GM12878 (cell line): ENCODE results near the gene ARHGEF1. TPM values are rescaled to one million over a fixed set of nuclear protein-coding genes. Genes with fewer than 3 reads are reported as not detected.
A peak's percentile ranks its signal among the peaks of the same experiment; 100 is the strongest.

ENCODE experiments used
- BHLHE40 ChIP-seq, 2 experiments: fragments of 450-650 bp in 1 of 2; IDR thresholded peaks; 2 replicates each; pipeline ENCODE4 v1.6.1; 2011 to 2017; ENCODE audit warnings: low read depth in 2 of 2, borderline replicate concordance in 1 of 2, improper control_type of control experiment in 1 of 2, low read length in 1 of 2, mild to moderate bottlenecking in 1 of 2
- CEBPB ChIP-seq, 2 experiments: fragments of 150-350 bp in 1 of 2; IDR thresholded peaks; 2 replicates each; pipeline ENCODE4 v1.6.1; 2012 to 2014; ENCODE audit warnings: low read depth in 2 of 2, low read length in 2 of 2, borderline replicate concordance in 1 of 2, inconsistent platforms in 1 of 2
- ESRRA ChIP-seq: IDR thresholded peaks from 2 replicates; pipeline ENCODE4 v1.6.1; 2012; ENCODE audit warnings: mild to moderate bottlenecking, low read length, improper control_type of control experiment
- GATAD2B ChIP-seq: fragments of 450-650 bp; conservative IDR thresholded peaks from 2 replicates; pipeline ENCODE4 v1.6.1; 2017; ENCODE audit warnings: low read depth, mild to moderate bottlenecking, moderate library complexity
- IRF3 ChIP-seq: fragments of 450-650 bp; IDR thresholded peaks from 2 replicates; pipeline ENCODE4 v1.6.1; 2014; ENCODE audit warnings: mild to moderate bottlenecking
- JUNB ChIP-seq: IDR thresholded peaks from 2 replicates; pipeline ENCODE4 v1.6.1; 2016; ENCODE audit warnings: antibody characterized with exemption, mild to moderate bottlenecking
- KDM1A ChIP-seq: fragments of 200-600 bp; sonication (generic); IDR thresholded peaks from 2 replicates; pipeline ENCODE4 v1.6.1; 2016; ENCODE audit warnings: borderline replicate concordance
- MEF2A ChIP-seq: IDR thresholded peaks from 2 replicates; pipeline ENCODE4 v1.6.1; 2011; ENCODE audit warnings: low read depth, mild to moderate bottlenecking, low read length, moderate library complexity; ENCODE audit not compliant: insufficient read depth
- MTA3 ChIP-seq: IDR thresholded peaks from 2 replicates; pipeline ENCODE4 v1.6.1; 2012; ENCODE audit warnings: low read length, inconsistent platforms, borderline replicate concordance
- NFIC ChIP-seq: IDR thresholded peaks from 2 replicates; pipeline ENCODE4 v1.6.1; 2012; ENCODE audit warnings: low read depth, mild to moderate bottlenecking, inconsistent platforms, low read length, moderate library complexity
- NR2C2 ChIP-seq: IDR thresholded peaks from 2 replicates; pipeline ENCODE4 v1.6.1; 2011; ENCODE audit warnings: borderline replicate concordance, low read depth; ENCODE audit not compliant: control insufficient read depth, insufficient read length
- NRF1 ChIP-seq: conservative IDR thresholded peaks from 2 replicates; pipeline ENCODE4 v1.6.1; 2011; ENCODE audit warnings: mild to moderate bottlenecking, low read depth, low read length, improper control_type of control experiment
- SIN3A ChIP-seq: IDR thresholded peaks from 2 replicates; pipeline ENCODE4 v1.6.1; 2012; ENCODE audit warnings: low read depth, low read length, improper control_type of control experiment
- SPI1 ChIP-seq: IDR thresholded peaks from 2 replicates; pipeline ENCODE4 v1.6.1; 2011; ENCODE audit warnings: low read depth, mild to moderate bottlenecking, low read length, moderate library complexity, borderline replicate concordance; ENCODE audit not compliant: insufficient read depth
- STAT3 ChIP-seq: IDR thresholded peaks from 2 replicates; pipeline ENCODE4 v1.6.1; 2011; ENCODE audit warnings: low read depth, low read length, improper control_type of control experiment
- SUZ12 ChIP-seq: fragments of 200-600 bp; sonication (generic); IDR thresholded peaks from one replicate; pipeline ENCODE4 v1.6.1; 2018; ENCODE audit warnings: antibody characterized with exemption, mild to moderate bottlenecking; ENCODE audit not compliant: unreplicated experiment
- TARDBP ChIP-seq: IDR thresholded peaks from 2 replicates; pipeline ENCODE4 v1.6.1; 2016; ENCODE audit warnings: borderline replicate concordance
- TCF7 ChIP-seq: IDR thresholded peaks from 2 replicates; pipeline ENCODE4 v1.6.1; 2014; ENCODE audit warnings: antibody characterized with exemption, borderline replicate concordance
- ZNF384 ChIP-seq: IDR thresholded peaks from 2 replicates; pipeline ENCODE4 v1.6.1; 2012; ENCODE audit warnings: low read depth, mild to moderate bottlenecking, low read length, improper control_type of control experiment, borderline replicate concordance
- polyA plus RNA-seq, 11 experiments: library from polyadenylated mRNA; depleted of rRNA in 4 of 11; unstranded in 6 of 11; stranded (reverse) in 5 of 11; fragments of >200 nt; fragmentation: Nextera tagmentation in 4 of 11; fragmentation: Illumina TruSeq in 1 of 11; extraction: Ambion mirVana in 4 of 11; extraction: Trizol in 1 of 11; gene quantifications; 1 replicate in 1 of 11; 2 replicates in 10 of 11; pipeline versions ENCODE4 v1.2.1 to v1.2.3, GENCODE V29; 2011 to 2016; ENCODE audit warnings: inconsistent platforms in 2 of 11, missing spikeins in 2 of 11, low read depth in 1 of 11
- total RNA-seq, 4 experiments: library from RNA; depleted of rRNA in 3 of 4; stranded (reverse); fragments of >200 nt in 3 of 4; fragmentation: Illumina TruSeq in 1 of 4; extraction: Trizol in 1 of 4; gene quantifications; 2 replicates each; pipeline versions ENCODE4 v1.2.1 to v1.2.3, GENCODE V29; 2013 to 2021
- TF ChIP-seq, protein P1 (sequence below): fragments of 450-650 bp; IDR thresholded peaks from 2 replicates; pipeline ENCODE4 v1.6.1; 2016; ENCODE audit warnings: mild to moderate bottlenecking
- TF ChIP-seq, protein P2 (sequence below): fragments of 450-650 bp; conservative IDR thresholded peaks from 2 replicates; pipeline ENCODE4 v1.6.1; 2017; ENCODE audit warnings: mild to moderate bottlenecking, moderate library complexity
- TF ChIP-seq, protein P3 (sequence below): fragments of 450-650 bp; IDR thresholded peaks from 2 replicates; pipeline ENCODE4 v1.6.1; 2017; ENCODE audit warnings: mild to moderate bottlenecking, moderate library complexity

ARHGEF1 gene
- total and polyA plus RNA-seq, 10 of the 15 experiments (the other 5 are each of a cell fraction or from before 2014, with no cell fraction given) = 1.2 to 207 (median 53.9) TPM

- TF ChIP-seq SIN3A = peak; percentile 35; the same call in 1 of the 2 replicates
- TF ChIP-seq, protein P1, sequence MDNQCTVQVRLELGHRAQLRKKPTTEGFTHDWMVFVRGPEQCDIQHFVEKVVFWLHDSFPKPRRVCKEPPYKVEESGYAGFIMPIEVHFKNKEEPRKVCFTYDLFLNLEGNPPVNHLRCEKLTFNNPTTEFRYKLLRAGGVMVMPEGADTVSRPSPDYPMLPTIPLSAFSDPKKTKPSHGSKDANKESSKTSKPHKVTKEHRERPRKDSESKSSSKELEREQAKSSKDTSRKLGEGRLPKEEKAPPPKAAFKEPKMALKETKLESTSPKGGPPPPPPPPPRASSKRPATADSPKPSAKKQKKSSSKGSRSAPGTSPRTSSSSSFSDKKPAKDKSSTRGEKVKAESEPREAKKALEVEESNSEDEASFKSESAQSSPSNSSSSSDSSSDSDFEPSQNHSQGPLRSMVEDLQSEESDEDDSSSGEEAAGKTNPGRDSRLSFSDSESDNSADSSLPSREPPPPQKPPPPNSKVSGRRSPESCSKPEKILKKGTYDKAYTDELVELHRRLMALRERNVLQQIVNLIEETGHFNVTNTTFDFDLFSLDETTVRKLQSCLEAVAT = no peak
- TF ChIP-seq, protein P2, sequence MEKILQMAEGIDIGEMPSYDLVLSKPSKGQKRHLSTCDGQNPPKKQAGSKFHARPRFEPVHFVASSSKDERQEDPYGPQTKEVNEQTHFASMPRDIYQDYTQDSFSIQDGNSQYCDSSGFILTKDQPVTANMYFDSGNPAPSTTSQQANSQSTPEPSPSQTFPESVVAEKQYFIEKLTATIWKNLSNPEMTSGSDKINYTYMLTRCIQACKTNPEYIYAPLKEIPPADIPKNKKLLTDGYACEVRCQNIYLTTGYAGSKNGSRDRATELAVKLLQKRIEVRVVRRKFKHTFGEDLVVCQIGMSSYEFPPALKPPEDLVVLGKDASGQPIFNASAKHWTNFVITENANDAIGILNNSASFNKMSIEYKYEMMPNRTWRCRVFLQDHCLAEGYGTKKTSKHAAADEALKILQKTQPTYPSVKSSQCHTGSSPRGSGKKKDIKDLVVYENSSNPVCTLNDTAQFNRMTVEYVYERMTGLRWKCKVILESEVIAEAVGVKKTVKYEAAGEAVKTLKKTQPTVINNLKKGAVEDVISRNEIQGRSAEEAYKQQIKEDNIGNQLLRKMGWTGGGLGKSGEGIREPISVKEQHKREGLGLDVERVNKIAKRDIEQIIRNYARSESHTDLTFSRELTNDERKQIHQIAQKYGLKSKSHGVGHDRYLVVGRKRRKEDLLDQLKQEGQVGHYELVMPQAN = 0 out of 2 replicates have a peak, but pooled peaks have one; percentile 29
- TF ChIP-seq, protein P3, sequence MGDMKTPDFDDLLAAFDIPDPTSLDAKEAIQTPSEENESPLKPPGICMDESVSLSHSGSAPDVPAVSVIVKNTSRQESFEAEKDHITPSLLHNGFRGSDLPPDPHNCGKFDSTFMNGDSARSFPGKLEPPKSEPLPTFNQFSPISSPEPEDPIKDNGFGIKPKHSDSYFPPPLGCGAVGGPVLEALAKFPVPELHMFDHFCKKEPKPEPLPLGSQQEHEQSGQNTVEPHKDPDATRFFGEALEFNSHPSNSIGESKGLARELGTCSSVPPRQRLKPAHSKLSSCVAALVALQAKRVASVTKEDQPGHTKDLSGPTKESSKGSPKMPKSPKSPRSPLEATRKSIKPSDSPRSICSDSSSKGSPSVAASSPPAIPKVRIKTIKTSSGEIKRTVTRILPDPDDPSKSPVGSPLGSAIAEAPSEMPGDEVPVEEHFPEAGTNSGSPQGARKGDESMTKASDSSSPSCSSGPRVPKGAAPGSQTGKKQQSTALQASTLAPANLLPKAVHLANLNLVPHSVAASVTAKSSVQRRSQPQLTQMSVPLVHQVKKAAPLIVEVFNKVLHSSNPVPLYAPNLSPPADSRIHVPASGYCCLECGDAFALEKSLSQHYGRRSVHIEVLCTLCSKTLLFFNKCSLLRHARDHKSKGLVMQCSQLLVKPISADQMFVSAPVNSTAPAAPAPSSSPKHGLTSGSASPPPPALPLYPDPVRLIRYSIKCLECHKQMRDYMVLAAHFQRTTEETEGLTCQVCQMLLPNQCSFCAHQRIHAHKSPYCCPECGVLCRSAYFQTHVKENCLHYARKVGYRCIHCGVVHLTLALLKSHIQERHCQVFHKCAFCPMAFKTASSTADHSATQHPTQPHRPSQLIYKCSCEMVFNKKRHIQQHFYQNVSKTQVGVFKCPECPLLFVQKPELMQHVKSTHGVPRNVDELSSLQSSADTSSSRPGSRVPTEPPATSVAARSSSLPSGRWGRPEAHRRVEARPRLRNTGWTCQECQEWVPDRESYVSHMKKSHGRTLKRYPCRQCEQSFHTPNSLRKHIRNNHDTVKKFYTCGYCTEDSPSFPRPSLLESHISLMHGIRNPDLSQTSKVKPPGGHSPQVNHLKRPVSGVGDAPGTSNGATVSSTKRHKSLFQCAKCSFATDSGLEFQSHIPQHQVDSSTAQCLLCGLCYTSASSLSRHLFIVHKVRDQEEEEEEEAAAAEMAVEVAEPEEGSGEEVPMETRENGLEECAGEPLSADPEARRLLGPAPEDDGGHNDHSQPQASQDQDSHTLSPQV = no peak
- no peak for TF ChIP-seq KDM1A
- peak; percentile 56 to 81; a peak in 2 of 4 replicates for TF ChIP-seq BHLHE40 (IDR thresholded peaks at IDR 0.05; ENCODE audit: borderline replicate concordance in 1 of 2, low read depth in 2 of 2, low read length in 1 of 2)
- no peak for TF ChIP-seq ESRRA
- TF ChIP-seq TARDBP = 0 out of 2 replicates have a peak, but pooled peaks have one; percentile 5
- no peak for TF ChIP-seq SUZ12
- no peak for TF ChIP-seq GATAD2B
- TF ChIP-seq MEF2A = no peak
- no peak for TF ChIP-seq NRF1
- no peak for TF ChIP-seq TCF7
- no peak for TF ChIP-seq STAT3
- no peak for TF ChIP-seq IRF3
- no peak for TF ChIP-seq JUNB
- TF ChIP-seq CEBPB (IDR thresholded peaks at IDR 0.05; ENCODE audit: borderline replicate concordance in 1 of 2, low read depth in 2 of 2, low read length in 2 of 2) = no peak
- TF ChIP-seq NFIC = no peak; the same call in 1 of the 2 replicates
- TF ChIP-seq NR2C2 = no peak
- TF ChIP-seq MTA3 = peak; percentile 73; the same call in 1 of the 2 replicates
- no peak for TF ChIP-seq SPI1
- TF ChIP-seq ZNF384 = no peak
These were observed 458 bp downstream of the ARHGEF1 start (continued) for GRCh38 chr19:41883463-41883820.
